GM12878 (cell line): ENCODE results near the gene MSMB. TPM values are rescaled to one million over a fixed set of nuclear protein-coding genes. Genes with fewer than 3 reads are reported as not detected.

Source experiments
- ATAC-seq: fragments of 200-7000 bp; cut with Tn5 transposase; 3 replicates; pipeline ENCODE4 v1.9.1; 2020; ENCODE audit warnings: mild to moderate bottlenecking, moderate library complexity
- BruUV-seq: library from RNA; stranded (reverse); fragments of 400-500 nt; replicated peaks from 2 replicates; lab custom pipeline; 2021; lab: Mats Ljungman, UMichigan
- CTCF ChIA-PET: fragments of 300-600 bp; sonication (Branson Sonifier 250); formaldehyde crosslinking; extraction: SDS; loops from one replicate; lab custom pipeline; 2021; ENCODE audit warnings: inconsistent platforms; lab: Yijun Ruan, JAX
- POLR2A ChIA-PET: fragments of 350-600 bp; formaldehyde crosslinking; extraction: SDS; loops from one replicate; lab custom pipeline; 2021; ENCODE audit warnings: inconsistent platforms; lab: Charles Lee
- RAD21 ChIA-PET: fragments of 300-600 bp; sonication (Branson Sonifier 250); formaldehyde crosslinking; loops from one replicate; lab custom pipeline; 2023; ENCODE audit warnings: antibody characterized with exemption; ENCODE audit not compliant: unreplicated experiment; lab: Charles Lee
- SMC1A ChIA-PET: fragments of 300-600 bp; sonication (Branson Sonifier 250); formaldehyde crosslinking; loops from one replicate; lab custom pipeline; 2023; ENCODE audit not compliant: unreplicated experiment, uncharacterized antibody; lab: Charles Lee
- DNase-seq: peaks from one replicate; pipeline ENCODE4 v3.0.0-alpha.2; 2011; ENCODE audit warnings: low read depth, low spot score
- FAIRE-seq: peaks from 3 replicates; lab custom pipeline; 2011; peaks lifted over from hg19 to GRCh38; lab: Jason Lieb, UNC
- H2AFZ ChIP-seq: 2 replicates; pipeline ENCODE4 v1.6.0; 2011; ENCODE audit warnings: low read depth, low read length, control low read depth; ENCODE audit not compliant: control insufficient read depth
- H3K27ac ChIP-seq: 2 replicates; pipeline ENCODE4 v1.5.1; 2011; ENCODE audit warnings: control low read depth; ENCODE audit not compliant: control insufficient read depth, insufficient read depth
- H3K27me3 ChIP-seq, 2 experiments: replicated peaks in 1 of 2; 2 replicates each; pipeline versions ENCODE4 v1.6.0 to v1.6.1; 2011; ENCODE audit warnings: low read length in 1 of 2; ENCODE audit not compliant: control insufficient read depth in 2 of 2, insufficient read depth in 2 of 2
- H3K36me3 ChIP-seq, 2 experiments: 2 replicates each; pipeline ENCODE4 v1.5.1; 2011; ENCODE audit warnings: low read length in 1 of 2; ENCODE audit not compliant: control insufficient read depth in 2 of 2, insufficient read depth in 2 of 2
- H3K4me1 ChIP-seq: 2 replicates; pipeline ENCODE4 v1.6.1; 2011; ENCODE audit warnings: mild to moderate bottlenecking, low read length, moderate library complexity, mixed read lengths; ENCODE audit not compliant: control insufficient read depth, insufficient read depth
- H3K4me2 ChIP-seq: 2 replicates; pipeline ENCODE4 v1.6.0; 2011; ENCODE audit warnings: control low read depth; ENCODE audit not compliant: control insufficient read depth, insufficient read depth
- H3K4me3 ChIP-seq: fragments of 200-600 bp; sonication (generic); 2 replicates; pipeline ENCODE4 v1.5.1; 2016
- H3K79me2 ChIP-seq: 2 replicates; pipeline ENCODE4 v1.6.0; 2011; ENCODE audit warnings: low read length; ENCODE audit not compliant: control insufficient read depth, insufficient read depth
- H3K9ac ChIP-seq: 2 replicates; pipeline ENCODE4 v1.8.0; 2011; ENCODE audit warnings: low read length, control low read depth, mixed read lengths; ENCODE audit not compliant: control insufficient read depth, insufficient read depth
- H3K9me3 ChIP-seq: replicated peaks from 3 replicates; pipeline ENCODE4 v1.5.1; 2011; ENCODE audit warnings: mild to moderate bottlenecking, low read length; ENCODE audit not compliant: control insufficient read depth, insufficient read depth
- H4K20me1 ChIP-seq: 2 replicates; pipeline ENCODE4 v1.6.0; 2011; ENCODE audit not compliant: control insufficient read depth, insufficient read depth
- GATAD2B ChIP-seq: fragments of 450-650 bp; conservative IDR thresholded peaks from 2 replicates; pipeline ENCODE4 v1.6.1; 2017; ENCODE audit warnings: low read depth, mild to moderate bottlenecking, moderate library complexity
- MLLT1 ChIP-seq: fragments of 450-650 bp; IDR thresholded peaks from 2 replicates; pipeline ENCODE4 v1.6.1; 2016; ENCODE audit warnings: mild to moderate bottlenecking
- NR2C2 ChIP-seq: IDR thresholded peaks from 2 replicates; pipeline ENCODE4 v1.6.1; 2011; ENCODE audit warnings: borderline replicate concordance, low read depth; ENCODE audit not compliant: control insufficient read depth, insufficient read length
- PAX8 ChIP-seq: fragments of 450-650 bp; IDR thresholded peaks from 2 replicates; pipeline ENCODE4 v1.6.1; 2017; ENCODE audit warnings: mild to moderate bottlenecking, moderate library complexity
- RAD51 ChIP-seq: fragments of 450-650 bp; IDR thresholded peaks from 2 replicates; pipeline ENCODE4 v1.6.1; 2016; ENCODE audit warnings: moderate library complexity, mild to moderate bottlenecking, inconsistent platforms
- RBBP5 ChIP-seq: fragments of 200-600 bp; sonication (generic); conservative IDR thresholded peaks from 2 replicates; pipeline ENCODE4 v1.6.1; 2016
- RFX5 ChIP-seq: IDR thresholded peaks from 2 replicates; pipeline ENCODE4 v1.6.1; 2011; ENCODE audit warnings: low read depth, low read length, improper control_type of control experiment
- STAT3 ChIP-seq: IDR thresholded peaks from 2 replicates; pipeline ENCODE4 v1.6.1; 2011; ENCODE audit warnings: low read depth, low read length, improper control_type of control experiment
- SUPT20H ChIP-seq: IDR thresholded peaks from 2 replicates; pipeline ENCODE4 v1.6.1; 2011; ENCODE audit warnings: low read depth, mild to moderate bottlenecking, low read length, moderate library complexity, borderline replicate concordance; ENCODE audit not compliant: control insufficient read depth
- TAF1 ChIP-seq: IDR thresholded peaks from 2 replicates; pipeline ENCODE4 v1.6.1; 2011; ENCODE audit warnings: mild to moderate bottlenecking, low read depth, low read length, borderline replicate concordance
- TARDBP ChIP-seq: IDR thresholded peaks from 2 replicates; pipeline ENCODE4 v1.6.1; 2016; ENCODE audit warnings: borderline replicate concordance
- TCF7 ChIP-seq: IDR thresholded peaks from 2 replicates; pipeline ENCODE4 v1.6.1; 2014; ENCODE audit warnings: antibody characterized with exemption, borderline replicate concordance
- YBX1 ChIP-seq: fragments of 450-650 bp; IDR thresholded peaks from 2 replicates; pipeline ENCODE4 v1.6.1; 2016; ENCODE audit warnings: antibody characterized with exemption
- YY1 ChIP-seq: IDR thresholded peaks from 2 replicates; pipeline ENCODE4 v1.6.1; 2011; ENCODE audit warnings: low read depth, mild to moderate bottlenecking, low read length
- WGBS: methylation state at CpG from one replicate; pipeline ENCODE4 v1.1.6; 2016; ENCODE audit warnings: low lambda C conversion rate; ENCODE audit not compliant: insufficient replicate concordance, insufficient coverage; ENCODE audit errors: missing lambda C conversion rate; 5-methylcytosine and 5-hydroxymethylcytosine counted together
- in situ Hi-C: fragments of 300-500 bp; cut with MboI; formaldehyde crosslinking; loops from 9 replicates; pipeline ENCODE4 v1.14.3; 2018; ENCODE audit warnings: mixed read lengths
- intact Hi-C: fragments of 100-400 bp; cut with micrococcal nuclease; formaldehyde crosslinking; loops from one replicate; pipeline ENCODE4 v1.14.2; 2022; ENCODE audit not compliant: unreplicated experiment
- polyA plus RNA-seq, 11 experiments: library from polyadenylated mRNA; depleted of rRNA in 4 of 11; unstranded in 6 of 11; stranded (reverse) in 5 of 11; fragments of >200 nt; fragmentation: Nextera tagmentation in 4 of 11; fragmentation: Illumina TruSeq in 1 of 11; extraction: Ambion mirVana in 4 of 11; extraction: Trizol in 1 of 11; gene quantifications; 1 replicate in 1 of 11; 2 replicates in 10 of 11; pipeline versions ENCODE4 v1.2.1 to v1.2.3, GENCODE V29; 2011 to 2016; ENCODE audit warnings: inconsistent platforms in 2 of 11, missing spikeins in 2 of 11, low read depth in 1 of 11
- total RNA-seq, 4 experiments: library from RNA; depleted of rRNA in 3 of 4; stranded (reverse); fragments of >200 nt in 3 of 4; fragmentation: Illumina TruSeq in 1 of 4; extraction: Trizol in 1 of 4; gene quantifications; 2 replicates each; pipeline versions ENCODE4 v1.2.1 to v1.2.3, GENCODE V29; 2013 to 2021
- TF ChIP-seq, protein P1 (sequence below): IDR thresholded peaks from 2 replicates; pipeline ENCODE4 v1.6.1; 2011; ENCODE audit warnings: mild to moderate bottlenecking, low read depth, low read length, moderate library complexity; ENCODE audit not compliant: insufficient replicate concordance
- TF ChIP-seq, protein P2 (sequence below): IDR thresholded peaks from 2 replicates; pipeline ENCODE4 v1.6.1; 2012; ENCODE audit warnings: mild to moderate bottlenecking, low read depth, low read length
- TF ChIP-seq, protein P3 (sequence below), 3 experiments: IDR thresholded peaks in 2 of 3; conservative IDR thresholded peaks in 1 of 3; 2 replicates each; pipeline ENCODE4 v1.5.1; 2011; ENCODE audit warnings: low read depth in 3 of 3, low read length in 3 of 3, mild to moderate bottlenecking in 3 of 3, control low read depth in 2 of 3, moderate library complexity in 2 of 3, inconsistent platforms in 1 of 3, mixed read lengths in 1 of 3; ENCODE audit not compliant: control insufficient read depth in 2 of 3, insufficient read depth in 1 of 3; ENCODE audit errors: extremely low read depth in 1 of 3

MSMB gene
- total and polyA plus RNA-seq, 10 of the 15 experiments (the other 5 are each of a cell fraction or from before 2014, with no cell fraction given): not detected

GRCh38 chr10:46077141-46077554, 31.1 kb upstream of the MSMB start:
- in situ Hi-C loops: no loop called here
- SMC1A ChIA-PET: interaction anchor here (0.5 to 1.4 kb wide), 2 partner anchors 14 to 75 kb away, joined by 3 to 4 read pairs; no protein-coding TSS in a partner anchor
- TF ChIP-seq RFX5 (no peak), NR2C2 (no peak), STAT3 (no peak), TAF1 (no peak), RBBP5 (no peak), MLLT1 (no peak), TARDBP (no peak), PAX8 (no peak), SUPT20H (no peak), GATAD2B (no peak), RAD51 (no peak), TCF7 (no peak), YY1 (no peak), YBX1 (no peak)
- TF ChIP-seq, protein P1, sequence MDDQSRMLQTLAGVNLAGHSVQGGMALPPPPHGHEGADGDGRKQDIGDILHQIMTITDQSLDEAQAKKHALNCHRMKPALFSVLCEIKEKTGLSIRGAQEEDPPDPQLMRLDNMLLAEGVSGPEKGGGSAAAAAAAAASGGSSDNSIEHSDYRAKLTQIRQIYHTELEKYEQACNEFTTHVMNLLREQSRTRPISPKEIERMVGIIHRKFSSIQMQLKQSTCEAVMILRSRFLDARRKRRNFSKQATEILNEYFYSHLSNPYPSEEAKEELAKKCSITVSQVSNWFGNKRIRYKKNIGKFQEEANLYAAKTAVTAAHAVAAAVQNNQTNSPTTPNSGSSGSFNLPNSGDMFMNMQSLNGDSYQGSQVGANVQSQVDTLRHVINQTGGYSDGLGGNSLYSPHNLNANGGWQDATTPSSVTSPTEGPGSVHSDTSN: no peak
- TF ChIP-seq, protein P2, sequence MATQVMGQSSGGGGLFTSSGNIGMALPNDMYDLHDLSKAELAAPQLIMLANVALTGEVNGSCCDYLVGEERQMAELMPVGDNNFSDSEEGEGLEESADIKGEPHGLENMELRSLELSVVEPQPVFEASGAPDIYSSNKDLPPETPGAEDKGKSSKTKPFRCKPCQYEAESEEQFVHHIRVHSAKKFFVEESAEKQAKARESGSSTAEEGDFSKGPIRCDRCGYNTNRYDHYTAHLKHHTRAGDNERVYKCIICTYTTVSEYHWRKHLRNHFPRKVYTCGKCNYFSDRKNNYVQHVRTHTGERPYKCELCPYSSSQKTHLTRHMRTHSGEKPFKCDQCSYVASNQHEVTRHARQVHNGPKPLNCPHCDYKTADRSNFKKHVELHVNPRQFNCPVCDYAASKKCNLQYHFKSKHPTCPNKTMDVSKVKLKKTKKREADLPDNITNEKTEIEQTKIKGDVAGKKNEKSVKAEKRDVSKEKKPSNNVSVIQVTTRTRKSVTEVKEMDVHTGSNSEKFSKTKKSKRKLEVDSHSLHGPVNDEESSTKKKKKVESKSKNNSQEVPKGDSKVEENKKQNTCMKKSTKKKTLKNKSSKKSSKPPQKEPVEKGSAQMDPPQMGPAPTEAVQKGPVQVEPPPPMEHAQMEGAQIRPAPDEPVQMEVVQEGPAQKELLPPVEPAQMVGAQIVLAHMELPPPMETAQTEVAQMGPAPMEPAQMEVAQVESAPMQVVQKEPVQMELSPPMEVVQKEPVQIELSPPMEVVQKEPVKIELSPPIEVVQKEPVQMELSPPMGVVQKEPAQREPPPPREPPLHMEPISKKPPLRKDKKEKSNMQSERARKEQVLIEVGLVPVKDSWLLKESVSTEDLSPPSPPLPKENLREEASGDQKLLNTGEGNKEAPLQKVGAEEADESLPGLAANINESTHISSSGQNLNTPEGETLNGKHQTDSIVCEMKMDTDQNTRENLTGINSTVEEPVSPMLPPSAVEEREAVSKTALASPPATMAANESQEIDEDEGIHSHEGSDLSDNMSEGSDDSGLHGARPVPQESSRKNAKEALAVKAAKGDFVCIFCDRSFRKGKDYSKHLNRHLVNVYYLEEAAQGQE: no peak
- TF ChIP-seq, protein P3, sequence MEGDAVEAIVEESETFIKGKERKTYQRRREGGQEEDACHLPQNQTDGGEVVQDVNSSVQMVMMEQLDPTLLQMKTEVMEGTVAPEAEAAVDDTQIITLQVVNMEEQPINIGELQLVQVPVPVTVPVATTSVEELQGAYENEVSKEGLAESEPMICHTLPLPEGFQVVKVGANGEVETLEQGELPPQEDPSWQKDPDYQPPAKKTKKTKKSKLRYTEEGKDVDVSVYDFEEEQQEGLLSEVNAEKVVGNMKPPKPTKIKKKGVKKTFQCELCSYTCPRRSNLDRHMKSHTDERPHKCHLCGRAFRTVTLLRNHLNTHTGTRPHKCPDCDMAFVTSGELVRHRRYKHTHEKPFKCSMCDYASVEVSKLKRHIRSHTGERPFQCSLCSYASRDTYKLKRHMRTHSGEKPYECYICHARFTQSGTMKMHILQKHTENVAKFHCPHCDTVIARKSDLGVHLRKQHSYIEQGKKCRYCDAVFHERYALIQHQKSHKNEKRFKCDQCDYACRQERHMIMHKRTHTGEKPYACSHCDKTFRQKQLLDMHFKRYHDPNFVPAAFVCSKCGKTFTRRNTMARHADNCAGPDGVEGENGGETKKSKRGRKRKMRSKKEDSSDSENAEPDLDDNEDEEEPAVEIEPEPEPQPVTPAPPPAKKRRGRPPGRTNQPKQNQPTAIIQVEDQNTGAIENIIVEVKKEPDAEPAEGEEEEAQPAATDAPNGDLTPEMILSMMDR (IDR thresholded peaks at IDR 0.05 in 2 of 3, conservative IDR thresholded peaks at IDR 0.05 in 1 of 3; ENCODE audit: control insufficient read depth in 2 of 3, extremely low read depth in 1 of 3, insufficient read depth in 1 of 3, low read depth in 3 of 3, low read length in 3 of 3): no peak

More at GRCh38 chr10:46077141-46077554, 31.1 kb upstream of the MSMB start:
- ChIA-PET POLR2A (no interaction called here), RAD21 (no interaction called here), CTCF (no interaction called here)
- Histone ChIP-seq H3K4me1 (no peaks in the 10 kb centered on the region), H3K4me2 (no peak overlapping the region), H3K4me3 (no peak overlapping the region), H3K79me2 (no peaks in the 10 kb centered on the region), H2AFZ (no peak overlapping the region), H4K20me1 (no peaks in the 10 kb centered on the region), H3K27me3 (no peaks in the 10 kb centered on the region), H3K27ac (no peak overlapping the region), H3K36me3 (no peaks in the 10 kb centered on the region), H3K9me3 (no peaks in the 10 kb centered on the region), H3K9ac (no peak overlapping the region)
- intact Hi-C loops: no loop called here
- BruUV-seq: no TSS peak
- WGBS: 36% methylated on average over 4 of the region's 4 CpGs
- ATAC-seq: no peak
- no peak for DNase-seq
- no peak for FAIRE-seq
